ENCODE results near the gene IL13RA2.

DNA sequence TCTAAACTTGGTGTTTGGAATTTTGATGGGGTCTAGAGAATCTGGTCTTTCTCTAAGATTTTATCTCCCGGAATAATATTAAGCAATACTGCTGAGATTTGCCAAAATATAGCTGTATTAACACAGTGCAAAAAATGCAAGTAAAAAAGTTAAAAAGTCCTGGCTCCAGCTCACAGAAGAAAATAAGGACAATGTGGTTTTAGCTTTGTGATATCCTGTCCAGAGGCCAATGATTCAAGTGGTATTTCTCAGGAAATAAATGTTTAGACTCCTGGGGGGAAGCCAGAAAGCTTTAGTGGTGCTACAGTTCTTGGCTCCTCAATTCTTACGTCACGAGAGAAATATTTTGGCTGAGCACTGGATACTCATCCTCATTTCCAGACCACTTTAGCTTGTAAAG, 40.9 kb upstream of the IL13RA2 start:
- TF ChIP-seq, protein P1, sequence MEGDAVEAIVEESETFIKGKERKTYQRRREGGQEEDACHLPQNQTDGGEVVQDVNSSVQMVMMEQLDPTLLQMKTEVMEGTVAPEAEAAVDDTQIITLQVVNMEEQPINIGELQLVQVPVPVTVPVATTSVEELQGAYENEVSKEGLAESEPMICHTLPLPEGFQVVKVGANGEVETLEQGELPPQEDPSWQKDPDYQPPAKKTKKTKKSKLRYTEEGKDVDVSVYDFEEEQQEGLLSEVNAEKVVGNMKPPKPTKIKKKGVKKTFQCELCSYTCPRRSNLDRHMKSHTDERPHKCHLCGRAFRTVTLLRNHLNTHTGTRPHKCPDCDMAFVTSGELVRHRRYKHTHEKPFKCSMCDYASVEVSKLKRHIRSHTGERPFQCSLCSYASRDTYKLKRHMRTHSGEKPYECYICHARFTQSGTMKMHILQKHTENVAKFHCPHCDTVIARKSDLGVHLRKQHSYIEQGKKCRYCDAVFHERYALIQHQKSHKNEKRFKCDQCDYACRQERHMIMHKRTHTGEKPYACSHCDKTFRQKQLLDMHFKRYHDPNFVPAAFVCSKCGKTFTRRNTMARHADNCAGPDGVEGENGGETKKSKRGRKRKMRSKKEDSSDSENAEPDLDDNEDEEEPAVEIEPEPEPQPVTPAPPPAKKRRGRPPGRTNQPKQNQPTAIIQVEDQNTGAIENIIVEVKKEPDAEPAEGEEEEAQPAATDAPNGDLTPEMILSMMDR (conservative IDR thresholded peaks at IDR 0.05; ENCODE audit: low read length), result no peak
- TF ChIP-seq EZH2phosphoT487 (IDR thresholded peaks at IDR 0.05; ENCODE audit: borderline replicate concordance), result no peak

Measured in Loucy (cell line).